Left ventricle myocardium superior (tissue), 1 donor: ENCODE measurements around the gene CPT1A. TPM values are rescaled to one million over a fixed set of nuclear protein-coding genes. Genes with fewer than 3 reads are reported as not detected.
"Not testable (repeated sequence)": the region's sequence is repeated elsewhere in the genome, so short reads cannot be mapped to it uniquely, and the experiment has no call there.

ENCODE experiments used
- ATAC-seq: fragments of 200-7000 bp; cut with Tn5 transposase; one replicate; pipeline ENCODE4 v1.9.1; 2020; ENCODE audit warnings: mild to moderate bottlenecking, moderate library complexity
- DNase-seq: peaks from one replicate; pipeline ENCODE4 v3.0.0-alpha.2; 2020
- intact Hi-C: fragments of 100-400 bp; cut with micrococcal nuclease; formaldehyde crosslinking; loops from one replicate; pipeline ENCODE4 v1.11.0; 2022
- long read RNA-seq: library from polyadenylated mRNA; unstranded; transcript quantifications from one replicate; pipeline ENCODE4 v2.0.0, GENCODE V29; 2021
- total RNA-seq: library from RNA; stranded (reverse); fragmentation: NEBNext Ultra II Directional; extraction: Animal tissue kit (Norgen Biotek cat#: 25700); gene quantifications from one replicate; pipeline ENCODE4 v1.2.1, GENCODE V29; 2021
- donor health status: DM: no; HTN: yes; CAD: no; lungs with severe emphysema.

CPT1A gene
- 81.7 TPM for total RNA-seq
- long read RNA-seq, full-length matches to known transcripts, result 12 of 31 reads
- long read RNA-seq, partial matches to known transcripts, result 6 of 31 reads
- long read RNA-seq, other reads (novel, unspliced or antisense), result 13 of 31 reads

GRCh38 chr11:68841718-68842426, at the start of gene CPT1A:
Gene CPT1A, minus strand, starts transcription at chr11:68841916. Its CDS starts 26,442 bp downstream, at chr11:68815474.
- peak; percentile 91 for DNase-seq
- intact Hi-C loops, result no loop called here
- ATAC-seq, result peak; percentile 58

- intact Hi-C loops, result no loop called here
- DNase-seq, result peak; percentile 91
- ATAC-seq, result peak; percentile 95
Observed at GRCh38 chr11:68890490-68891231, 48.9 kb upstream of the CPT1A start.

GRCh38 chr11:68889948-68890446, 48.3 kb upstream of the CPT1A start:
- DNase-seq (peak; percentile 82), ATAC-seq (peak; percentile 80)
- intact Hi-C loops, result no loop called here

- intact Hi-C loops, DNase-seq, ATAC-seq: not testable (repeated sequence)
Observed at GRCh38 chr11:68884827-68885226, 43.1 kb upstream of the CPT1A start.

- no peak for ATAC-seq
- DNase-seq, result no peak
- intact Hi-C loops, result no loop called here
Observed at GRCh38 chr11:68882391-68882790, 40.7 kb upstream of the CPT1A start.

GRCh38 chr11:68881320-68881719, 39.6 kb upstream of the CPT1A start:
- DNase-seq (no peak), ATAC-seq (no peak)
- intact Hi-C loops, result no loop called here

- DNase-seq (no peak), ATAC-seq (no peak)
- intact Hi-C loops, result no loop called here
Observed at GRCh38 chr11:68880851-68881250, 39.1 kb upstream of the CPT1A start.

GRCh38 chr11:68878022-68878421, 36.3 kb upstream of the CPT1A start:
- intact Hi-C loops, result no loop called here
- DNase-seq (no peak), ATAC-seq (no peak)

GRCh38 chr11:68872216-68873003, 30.7 kb upstream of the CPT1A start:
- DNase-seq, result no peak
- intact Hi-C loops, result no loop called here
- ATAC-seq, result peak; percentile 45

GRCh38 chr11:68870470-68870869, 28.8 kb upstream of the CPT1A start:
- peak; percentile 31 for ATAC-seq
- DNase-seq, result no peak
- intact Hi-C loops, result no loop called here

GRCh38 chr11:68868221-68868835, 26.6 kb upstream of the CPT1A start:
- intact Hi-C loops, result no loop called here
- ATAC-seq (no peak), DNase-seq (no peak)

- DNase-seq (no peak), ATAC-seq (no peak)
- intact Hi-C loops, result no loop called here
Observed at GRCh38 chr11:68867066-68867465, 25.4 kb upstream of the CPT1A start.

GRCh38 chr11:68865241-68865640, 23.5 kb upstream of the CPT1A start:
- intact Hi-C loops, result no loop called here
- ATAC-seq (no peak), DNase-seq (no peak)

- DNase-seq, result no peak
- intact Hi-C loops, result no loop called here
- no peak for ATAC-seq
Observed at GRCh38 chr11:68863553-68864265, 22.0 kb upstream of the CPT1A start.

GRCh38 chr11:68862421-68862820, 20.7 kb upstream of the CPT1A start:
- no peak for DNase-seq
- intact Hi-C loops, result no loop called here
- no peak for ATAC-seq

- ATAC-seq, result no peak
- intact Hi-C loops, result no loop called here
- no peak for DNase-seq
Observed at GRCh38 chr11:68859123-68859522, 17.4 kb upstream of the CPT1A start.

- intact Hi-C loops, result no loop called here
- ATAC-seq, result no peak
- DNase-seq, result no peak
Observed at GRCh38 chr11:68857037-68857586, 15.4 kb upstream of the CPT1A start.

GRCh38 chr11:68856425-68857030, 14.8 kb upstream of the CPT1A start:
- DNase-seq, intact Hi-C loops, ATAC-seq: not testable (repeated sequence)
